Stomach (tissue), 4 donors: ENCODE measurements around the gene CD33.

Source experiments
- EP300 ChIP-seq: sonication (generic); formaldehyde crosslinking; IDR thresholded peaks from one replicate; pipeline ENCODE4 v1.6.1; 2017; ENCODE audit warnings: antibody characterized with exemption
- POLR2A ChIP-seq, 4 donors: fragments of 450-650 bp; IDR thresholded peaks; one replicate each; pipeline ENCODE4 v1.6.1; 2016; ENCODE audit warnings: antibody characterized with exemption in 4 of 4, control low read depth in 2 of 4, mild to moderate bottlenecking in 1 of 4, moderate library complexity in 1 of 4
- POLR2AphosphoS5 ChIP-seq, 3 donors: sonication (generic); formaldehyde crosslinking; IDR thresholded peaks; one replicate each; pipeline ENCODE4 v1.6.1; 2016; ENCODE audit warnings: antibody characterized with exemption in 3 of 3
- TF ChIP-seq, protein P1 (sequence below), 7 experiments: fragments of 450-650 bp in 4 of 7; fragments of 200-600 bp in 3 of 7; sonication (generic) in 3 of 7; IDR thresholded peaks; one replicate each; pipeline ENCODE4 v1.5.1; 2016 to 2019; ENCODE audit warnings: antibody characterized with exemption in 7 of 7, control low read depth in 2 of 7, mild to moderate bottlenecking in 1 of 7

DNA sequence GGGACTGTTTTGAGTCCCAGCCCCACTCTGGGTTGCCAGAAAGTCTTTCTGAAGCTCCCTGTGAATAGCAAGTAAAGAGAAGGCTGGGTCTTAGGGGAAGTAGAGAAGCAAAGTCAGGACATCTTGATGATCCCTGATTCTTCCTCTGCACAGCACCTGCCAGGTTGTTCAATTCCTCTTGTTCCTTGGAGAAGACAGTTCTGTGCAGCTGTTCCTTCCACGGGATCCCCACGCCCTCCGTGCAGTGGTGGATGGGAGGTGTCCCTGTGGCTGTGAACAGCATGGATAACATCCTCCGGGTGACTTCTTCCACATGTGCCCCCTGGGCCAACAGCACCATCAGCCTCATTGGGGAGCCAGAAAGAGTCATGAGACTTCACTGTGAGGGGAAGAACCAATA is 57.5 kb downstream of the CD33 start:
- TF ChIP-seq, protein P1, sequence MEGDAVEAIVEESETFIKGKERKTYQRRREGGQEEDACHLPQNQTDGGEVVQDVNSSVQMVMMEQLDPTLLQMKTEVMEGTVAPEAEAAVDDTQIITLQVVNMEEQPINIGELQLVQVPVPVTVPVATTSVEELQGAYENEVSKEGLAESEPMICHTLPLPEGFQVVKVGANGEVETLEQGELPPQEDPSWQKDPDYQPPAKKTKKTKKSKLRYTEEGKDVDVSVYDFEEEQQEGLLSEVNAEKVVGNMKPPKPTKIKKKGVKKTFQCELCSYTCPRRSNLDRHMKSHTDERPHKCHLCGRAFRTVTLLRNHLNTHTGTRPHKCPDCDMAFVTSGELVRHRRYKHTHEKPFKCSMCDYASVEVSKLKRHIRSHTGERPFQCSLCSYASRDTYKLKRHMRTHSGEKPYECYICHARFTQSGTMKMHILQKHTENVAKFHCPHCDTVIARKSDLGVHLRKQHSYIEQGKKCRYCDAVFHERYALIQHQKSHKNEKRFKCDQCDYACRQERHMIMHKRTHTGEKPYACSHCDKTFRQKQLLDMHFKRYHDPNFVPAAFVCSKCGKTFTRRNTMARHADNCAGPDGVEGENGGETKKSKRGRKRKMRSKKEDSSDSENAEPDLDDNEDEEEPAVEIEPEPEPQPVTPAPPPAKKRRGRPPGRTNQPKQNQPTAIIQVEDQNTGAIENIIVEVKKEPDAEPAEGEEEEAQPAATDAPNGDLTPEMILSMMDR (IDR thresholded peaks at IDR 0.05): no peak
- TF ChIP-seq POLR2A (IDR thresholded peaks at IDR 0.05) (no peak), POLR2AphosphoS5 (IDR thresholded peaks at IDR 0.05) (no peak), EP300 (no peak)
